HepG2 (cell line): ENCODE data around the gene ABCC3. TPM values are rescaled to one million over a fixed set of nuclear protein-coding genes. Genes with fewer than 3 reads are reported as not detected.
A peak's percentile ranks its signal among the peaks of the same experiment; 100 is the strongest.

Experiments
- CENPX ChIP-seq: sonication (generic); formaldehyde crosslinking; IDR thresholded peaks from 2 replicates; pipeline ENCODE4 v1.9.0; 2021; ENCODE audit warnings: mild to moderate bottlenecking, missing genetic modification reagents, moderate library complexity
- EHMT2 ChIP-seq: fragments of 200-600 bp; sonication (generic); IDR thresholded peaks from 2 replicates; pipeline ENCODE4 v1.7.0; 2017; ENCODE audit warnings: antibody characterized with exemption, low read depth, low read length, borderline replicate concordance
- FLYWCH1 ChIP-seq: sonication (generic); formaldehyde crosslinking; IDR thresholded peaks from 2 replicates; pipeline ENCODE4 v1.8.1; 2023; ENCODE audit warnings: mild to moderate bottlenecking, missing genetic modification reagents
- HNF1B ChIP-seq: sonication (generic); formaldehyde crosslinking; IDR thresholded peaks from 2 replicates; pipeline ENCODE4 v1.5.1; 2020; ENCODE audit warnings: mild to moderate bottlenecking, moderate library complexity, missing genetic modification reagents
- ISX ChIP-seq: sonication (generic); formaldehyde crosslinking; conservative IDR thresholded peaks from 2 replicates; pipeline ENCODE4 v1.5.0; 2020; ENCODE audit warnings: missing genetic modification reagents
- KAT2B ChIP-seq: fragments of 150-350 bp; IDR thresholded peaks from 2 replicates; pipeline ENCODE4 v1.6.1; 2014; ENCODE audit warnings: low read depth, low read length, borderline replicate concordance
- NKX3-1 ChIP-seq: sonication (generic); formaldehyde crosslinking; IDR thresholded peaks from 2 replicates; pipeline ENCODE4 v1.5.0; 2020; ENCODE audit warnings: missing genetic modification reagents
- RARA ChIP-seq: IDR thresholded peaks from 2 replicates; pipeline ENCODE4 v1.6.1; 2016; ENCODE audit warnings: missing genetic modification reagents, missing compliant biosample characterization
- REL ChIP-seq: sonication (generic); formaldehyde crosslinking; conservative IDR thresholded peaks from 2 replicates; pipeline ENCODE4 v1.8.0; 2022; ENCODE audit warnings: mild to moderate bottlenecking, missing genetic modification reagents, moderate library complexity
- RFXANK ChIP-seq: IDR thresholded peaks from 2 replicates; pipeline ENCODE4 v1.6.1; 2016
- RORA ChIP-seq: sonication (generic); formaldehyde crosslinking; IDR thresholded peaks from 2 replicates; pipeline ENCODE4 v1.5.0; 2020; ENCODE audit warnings: mild to moderate bottlenecking, missing genetic modification reagents, moderate library complexity
- SALL2 ChIP-seq: sonication (generic); formaldehyde crosslinking; IDR thresholded peaks from 2 replicates; pipeline ENCODE4 v1.8.1; 2023; ENCODE audit warnings: mild to moderate bottlenecking, missing genetic modification reagents, inconsistent platforms
- SKIL ChIP-seq: sonication (generic); formaldehyde crosslinking; IDR thresholded peaks from 2 replicates; pipeline ENCODE4 v1.8.0; 2022; ENCODE audit warnings: missing genetic modification reagents, mild to moderate bottlenecking, moderate library complexity, borderline replicate concordance
- SMARCC2 ChIP-seq: fragments of 450-650 bp; IDR thresholded peaks from 2 replicates; pipeline ENCODE4 v1.6.1; 2017; ENCODE audit warnings: antibody characterized with exemption, mild to moderate bottlenecking
- TBX3 ChIP-seq: fragments of 450-650 bp; IDR thresholded peaks from 2 replicates; pipeline ENCODE4 v1.6.1; 2017; ENCODE audit warnings: antibody characterized with exemption, mild to moderate bottlenecking, inconsistent platforms, borderline replicate concordance
- THRA ChIP-seq: sonication (generic); formaldehyde crosslinking; IDR thresholded peaks from 2 replicates; pipeline ENCODE4 v1.4.0; 2020; ENCODE audit warnings: missing genetic modification reagents, borderline replicate concordance
- XBP1 ChIP-seq: sonication (generic); formaldehyde crosslinking; IDR thresholded peaks from 2 replicates; pipeline ENCODE4 v1.5.0; 2020; ENCODE audit warnings: missing genetic modification reagents
- ZNF124 ChIP-seq: sonication (generic); formaldehyde crosslinking; IDR thresholded peaks from 2 replicates; pipeline ENCODE4 v1.4.0; 2020; ENCODE audit warnings: missing genetic modification reagents
- ZNF232 ChIP-seq: sonication (generic); formaldehyde crosslinking; IDR thresholded peaks from 2 replicates; pipeline ENCODE4 v1.4.0; 2020; ENCODE audit warnings: missing genetic modification reagents, borderline replicate concordance
- ZNF30 ChIP-seq: sonication (generic); formaldehyde crosslinking; IDR thresholded peaks from 2 replicates; pipeline ENCODE4 v1.5.0; 2020; ENCODE audit warnings: mild to moderate bottlenecking, missing genetic modification reagents
- ZNF431 ChIP-seq: sonication (generic); formaldehyde crosslinking; IDR thresholded peaks from 2 replicates; pipeline ENCODE4 v1.9.0; 2022; ENCODE audit warnings: missing genetic modification reagents, low read depth, mild to moderate bottlenecking, borderline replicate concordance
- ZNF432 ChIP-seq: sonication (generic); formaldehyde crosslinking; IDR thresholded peaks from 2 replicates; pipeline ENCODE4 v1.5.0; 2020; ENCODE audit warnings: missing genetic modification reagents, mild to moderate bottlenecking, borderline replicate concordance
- ZNF441 ChIP-seq: sonication (generic); formaldehyde crosslinking; IDR thresholded peaks from 2 replicates; pipeline ENCODE4 v1.7.0; 2021; ENCODE audit warnings: missing genetic modification reagents, borderline replicate concordance
- ZNF546 ChIP-seq: sonication (generic); formaldehyde crosslinking; conservative IDR thresholded peaks from 2 replicates; pipeline ENCODE4 v1.8.1; 2023; ENCODE audit warnings: mild to moderate bottlenecking, missing genetic modification reagents
- ZNF644 ChIP-seq: IDR thresholded peaks from 2 replicates; pipeline ENCODE4 v1.6.1; 2016; ENCODE audit warnings: low read depth
- ZNF678 ChIP-seq: sonication (generic); formaldehyde crosslinking; IDR thresholded peaks from 2 replicates; pipeline ENCODE4 v1.4.0; 2020; ENCODE audit warnings: mild to moderate bottlenecking, missing genetic modification reagents
- ZNF761 ChIP-seq: sonication (generic); formaldehyde crosslinking; conservative IDR thresholded peaks from 2 replicates; pipeline ENCODE4 v1.4.0; 2020; ENCODE audit warnings: mild to moderate bottlenecking, missing genetic modification reagents
- polyA plus RNA-seq, 8 experiments: library from polyadenylated mRNA; depleted of rRNA in 3 of 8; stranded (reverse) in 7 of 8; unstranded in 1 of 8; fragments of >200 nt; fragmentation: Illumina TruSeq in 4 of 8; extraction: Trizol in 4 of 8; gene quantifications; 2 replicates each; pipeline versions ENCODE4 v1.2.1 to v1.2.3, GENCODE V29; 2011 to 2016; ENCODE audit warnings: low read depth in 4 of 8, missing spikeins in 1 of 8, mixed read lengths in 1 of 8; ENCODE audit not compliant: insufficient read depth in 1 of 8
- total RNA-seq, 5 experiments: library from RNA; depleted of rRNA; stranded (reverse); fragments of >200 nt; fragmentation: Illumina TruSeq; extraction: Trizol; gene quantifications; 2 replicates each; pipeline ENCODE4 v1.2.3, GENCODE V29; 2016; ENCODE audit warnings: low read depth in 1 of 5

The ABCC3 gene
- total and polyA plus RNA-seq, 2 of the 13 experiments (the other 11 are each of a cell fraction or from before 2014, with no cell fraction given) = 25.2 to 50.7 TPM

GRCh38 chr17:50627782-50628601, 6.7 kb upstream of the ABCC3 start (continued):
- TF ChIP-seq RORA (CRISPR knock-in tag) (no peak), RFXANK (no peak), THRA (CRISPR knock-in tag) (peak; percentile 55; the same call in 1 of the 2 replicates), HNF1B (peak; percentile 92), ZNF546 (CRISPR knock-in tag) (no peak), ZNF124 (CRISPR knock-in tag) (no peak), ZNF432 (CRISPR knock-in tag) (no peak), CENPX (no peak), EHMT2 (no peak), ZNF431 (peak; percentile 94), REL (CRISPR knock-in tag) (peak; percentile 96), ZNF30 (no peak), ZNF678 (CRISPR knock-in tag) (no peak), SALL2 (no peak; the same call in 1 of the 2 replicates), SKIL (CRISPR knock-in tag) (peak; percentile 90), ZNF761 (peak; percentile 81), NKX3-1 (CRISPR knock-in tag) (no peak), FLYWCH1 (CRISPR knock-in tag) (no peak), RARA (CRISPR knock-in tag) (peak; percentile 71), ZNF644 (0 out of 2 replicates have a peak, but pooled peaks have one; percentile 34), ZNF232 (CRISPR knock-in tag) (no peak), ISX (CRISPR knock-in tag) (no peak), TBX3 (peak; percentile 74), ZNF441 (CRISPR knock-in tag) (no peak; the same call in 1 of the 2 replicates), SMARCC2 (no peak), KAT2B (no peak), XBP1 (CRISPR knock-in tag) (no peak)
